ENCODE results near the gene FAM78A. TPM values are rescaled to one million over a fixed set of nuclear protein-coding genes. Genes with fewer than 3 reads are reported as not detected.

The FAM78A gene
- 1 to 10 TPM in 5 of 7 donors, under 1 TPM in 2; 0.60 to 2.9 (median 1.6) TPM for total RNA-seq
- 1 to 10 TPM; 3.5 to 9.4 TPM for polyA plus RNA-seq
- long read RNA-seq, donor 1, partial matches to known transcripts: 0 of 2 reads
- long read RNA-seq, donor 1, other reads (novel, unspliced or antisense): 2 of 2 reads
- long read RNA-seq, donor 2, partial matches to known transcripts: 0 of 1 reads
- long read RNA-seq, donor 2, other reads (novel, unspliced or antisense): 0 of 1 reads
- long read RNA-seq, donor 3, partial matches to known transcripts: 0 of 3 reads
- long read RNA-seq, donor 3, other reads (novel, unspliced or antisense): 1 of 3 reads

- peak within 1 kb of the TSS in 1 of 2 donors; percentile 31 for H3K27ac ChIP-seq
- no peaks in the 10 kb centered on the region for H3K27me3 ChIP-seq
- DNase-seq: peak in 2 of 5 donors; percentile 47 to 61
Measured at GRCh38 chr9:131276094-131276888, at the start of gene FAM78A. Gene FAM78A, minus strand, starts transcription at chr9:131276510. Its CDS starts 331 bp downstream, at chr9:131276179.

GRCh38 chr9:131324736-131325679 is 48.7 kb upstream of the FAM78A start:
- Histone ChIP-seq H3K9me3 (no peaks in the 10 kb centered on the region), H3K27me3 (no peaks in the 10 kb centered on the region), H3K36me3 (no peaks in the 10 kb centered on the region), H3K4me1 (ENCODE audit: insufficient read depth) (peaks cover under 1% of the 10 kb centered on the region), H3K4me3 (no peak overlapping the region), H3K27ac (no peak overlapping the region)
- no peak for DNase-seq
- intact Hi-C loops (cut with DNase I): no loop called here
- no peak for TF ChIP-seq CTCF (IDR thresholded peaks at IDR 0.05)
- no peak for TF ChIP-seq EP300 (IDR thresholded peaks at IDR 0.05)
- WGBS, 3 donors: 90 to 93% (median 91%) methylated on average over 21 of the region's 21 CpGs

More at GRCh38 chr9:131276094-131276888, at the start of gene FAM78A:
- TF ChIP-seq EP300 (IDR thresholded peaks at IDR 0.05) (no peak), CTCF (IDR thresholded peaks at IDR 0.05) (no peak), POLR2A (IDR thresholded peaks at IDR 0.05) (no peak)
- Histone ChIP-seq H3K36me3 (no peaks in the 10 kb centered on the region), H3K4me1 (ENCODE audit: insufficient read depth) (no peaks in the 10 kb centered on the region), H3K9me3 (no peaks in the 10 kb centered on the region), H3K4me3 (peak within 1 kb of the TSS; percentile 44)
- intact Hi-C loops (cut with DNase I): no loop called here
- 7 to 12% (median 11%) methylated on average over 63 to 76 of the region's 76 CpGs for WGBS, 3 donors

GRCh38 chr9:131323629-131324028 is 47.3 kb upstream of the FAM78A start:
- WGBS, 3 donors: 89% methylated on average over 8 of the region's 8 CpGs

More at GRCh38 chr9:131323629-131324028, 47.3 kb upstream of the FAM78A start:
- H3K4me3 ChIP-seq: no peak overlapping the region
- H3K4me1 ChIP-seq (ENCODE audit: insufficient read depth): peaks cover 2% of the 10 kb centered on the region
- no peak overlapping the region for H3K27ac ChIP-seq
- intact Hi-C loops (cut with DNase I): no loop called here
- H3K36me3 ChIP-seq: no peaks in the 10 kb centered on the region
- TF ChIP-seq POLR2A (IDR thresholded peaks at IDR 0.05) (no peak), EP300 (IDR thresholded peaks at IDR 0.05) (no peak), CTCF (IDR thresholded peaks at IDR 0.05) (no peak)
- H3K27me3 ChIP-seq: no peaks in the 10 kb centered on the region
- H3K9me3 ChIP-seq: no peaks in the 10 kb centered on the region
- no peak for DNase-seq

Data from ovary (tissue), 10 donors.